Measurements from ENCODE around the gene RAB4B.

GRCh38 chr19:40802300-40803169 lies 24.5 kb downstream of the RAB4B start:
- TF ChIP-seq, protein P1, sequence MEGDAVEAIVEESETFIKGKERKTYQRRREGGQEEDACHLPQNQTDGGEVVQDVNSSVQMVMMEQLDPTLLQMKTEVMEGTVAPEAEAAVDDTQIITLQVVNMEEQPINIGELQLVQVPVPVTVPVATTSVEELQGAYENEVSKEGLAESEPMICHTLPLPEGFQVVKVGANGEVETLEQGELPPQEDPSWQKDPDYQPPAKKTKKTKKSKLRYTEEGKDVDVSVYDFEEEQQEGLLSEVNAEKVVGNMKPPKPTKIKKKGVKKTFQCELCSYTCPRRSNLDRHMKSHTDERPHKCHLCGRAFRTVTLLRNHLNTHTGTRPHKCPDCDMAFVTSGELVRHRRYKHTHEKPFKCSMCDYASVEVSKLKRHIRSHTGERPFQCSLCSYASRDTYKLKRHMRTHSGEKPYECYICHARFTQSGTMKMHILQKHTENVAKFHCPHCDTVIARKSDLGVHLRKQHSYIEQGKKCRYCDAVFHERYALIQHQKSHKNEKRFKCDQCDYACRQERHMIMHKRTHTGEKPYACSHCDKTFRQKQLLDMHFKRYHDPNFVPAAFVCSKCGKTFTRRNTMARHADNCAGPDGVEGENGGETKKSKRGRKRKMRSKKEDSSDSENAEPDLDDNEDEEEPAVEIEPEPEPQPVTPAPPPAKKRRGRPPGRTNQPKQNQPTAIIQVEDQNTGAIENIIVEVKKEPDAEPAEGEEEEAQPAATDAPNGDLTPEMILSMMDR (conservative IDR thresholded peaks at IDR 0.05; ENCODE audit: low read depth, low read length), result no peak
- no peak for TF ChIP-seq EZH2 (IDR thresholded peaks at IDR 0.05; ENCODE audit: borderline replicate concordance, low read depth, low read length, poor library complexity, severe bottlenecking)
